HG02973 (cell line): Measurements from ENCODE around the gene SLC2A5.

ENCODE experiments used
- ATAC-seq: cut with Tn5 transposase; IDR thresholded peaks from one replicate; pipeline ENCODE4 v1.9.1; 2021; ENCODE audit warnings: moderate library complexity; ENCODE audit not compliant: unreplicated experiment

The SLC2A5 gene

GRCh38 chr1:9062846-9063245, 6.6 kb downstream of the SLC2A5 start:
- ATAC-seq, result no peak

DNA sequence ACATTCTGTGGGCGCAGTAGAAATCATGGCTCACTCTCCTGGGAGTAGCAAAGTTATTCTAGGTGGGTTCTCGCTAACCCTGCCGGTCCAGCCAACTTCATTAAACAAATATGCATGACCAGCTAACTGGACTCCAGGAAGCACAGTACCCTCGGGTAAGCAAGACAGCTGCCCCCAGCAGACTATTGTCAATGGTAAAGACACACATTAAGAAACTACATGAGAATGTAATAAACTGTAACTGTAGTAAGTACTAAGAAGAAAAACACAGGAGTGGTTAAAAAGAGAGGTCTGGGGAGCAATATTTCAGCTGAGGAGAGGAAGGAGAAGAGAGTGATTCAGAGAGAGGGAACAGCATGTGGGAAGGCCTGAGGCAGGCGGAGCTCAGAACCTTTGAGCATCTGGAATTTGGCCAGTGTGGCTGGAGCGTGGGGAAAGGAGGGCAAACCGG, 7.4 kb downstream of the SLC2A5 start:
- no peak for ATAC-seq

- no peak for ATAC-seq
Measured at GRCh38 chr1:9061252-9061960, 8.0 kb downstream of the SLC2A5 start.

DNA sequence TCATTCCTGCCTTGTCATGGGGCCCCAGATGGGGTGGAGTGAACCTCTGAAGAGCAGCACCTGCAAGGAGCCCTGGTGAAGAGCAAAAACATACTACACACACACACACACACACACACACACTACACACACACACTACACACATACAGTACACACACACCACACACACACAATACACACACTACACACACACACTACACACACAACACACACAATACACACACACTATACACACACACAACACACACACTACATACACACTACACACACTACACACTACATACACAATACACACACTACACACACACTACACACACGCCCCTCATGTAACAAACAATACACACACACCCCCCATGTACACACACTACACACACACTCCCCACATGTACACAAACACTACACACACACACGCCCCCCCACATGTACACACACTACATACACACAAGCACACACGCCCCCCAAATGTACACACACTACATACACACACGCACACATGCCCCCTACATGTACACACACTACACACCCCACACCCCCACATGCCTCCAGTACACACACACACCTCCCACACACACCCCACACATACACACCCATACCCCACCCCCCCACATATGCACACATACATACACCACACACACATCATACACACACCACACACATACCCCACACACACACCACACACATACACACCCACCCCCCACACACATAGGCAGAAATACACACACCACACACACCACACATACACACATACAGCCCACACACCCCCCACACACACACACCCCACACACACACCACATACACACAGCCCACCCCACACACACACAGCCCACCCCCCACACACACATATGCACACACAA, 9.3 kb downstream of the SLC2A5 start:
- ATAC-seq, result no peak

GRCh38 chr1:9058465-9058864, 11.0 kb downstream of the SLC2A5 start:
- ATAC-seq, result no peak

DNA sequence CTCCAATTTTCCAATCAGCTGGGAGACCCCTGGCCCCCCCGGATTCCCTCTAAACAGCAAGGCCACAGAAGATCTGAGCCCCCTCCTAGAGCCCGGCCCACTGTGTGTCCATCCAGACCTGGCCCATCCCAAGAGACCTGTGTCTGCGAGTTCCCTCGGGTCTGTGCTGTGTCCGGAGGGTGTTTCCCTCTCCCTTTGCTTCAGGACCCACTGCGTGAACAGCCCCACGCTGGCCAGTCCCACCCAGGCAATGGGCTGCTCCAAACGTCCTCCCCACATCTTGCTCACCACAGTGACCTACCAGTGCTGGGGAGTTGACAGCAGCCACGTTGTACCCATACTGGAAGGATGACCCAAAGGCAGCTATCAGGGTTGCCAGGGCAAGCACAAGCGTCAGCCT, 11.6 kb downstream of the SLC2A5 start:
- no peak for ATAC-seq

DNA sequence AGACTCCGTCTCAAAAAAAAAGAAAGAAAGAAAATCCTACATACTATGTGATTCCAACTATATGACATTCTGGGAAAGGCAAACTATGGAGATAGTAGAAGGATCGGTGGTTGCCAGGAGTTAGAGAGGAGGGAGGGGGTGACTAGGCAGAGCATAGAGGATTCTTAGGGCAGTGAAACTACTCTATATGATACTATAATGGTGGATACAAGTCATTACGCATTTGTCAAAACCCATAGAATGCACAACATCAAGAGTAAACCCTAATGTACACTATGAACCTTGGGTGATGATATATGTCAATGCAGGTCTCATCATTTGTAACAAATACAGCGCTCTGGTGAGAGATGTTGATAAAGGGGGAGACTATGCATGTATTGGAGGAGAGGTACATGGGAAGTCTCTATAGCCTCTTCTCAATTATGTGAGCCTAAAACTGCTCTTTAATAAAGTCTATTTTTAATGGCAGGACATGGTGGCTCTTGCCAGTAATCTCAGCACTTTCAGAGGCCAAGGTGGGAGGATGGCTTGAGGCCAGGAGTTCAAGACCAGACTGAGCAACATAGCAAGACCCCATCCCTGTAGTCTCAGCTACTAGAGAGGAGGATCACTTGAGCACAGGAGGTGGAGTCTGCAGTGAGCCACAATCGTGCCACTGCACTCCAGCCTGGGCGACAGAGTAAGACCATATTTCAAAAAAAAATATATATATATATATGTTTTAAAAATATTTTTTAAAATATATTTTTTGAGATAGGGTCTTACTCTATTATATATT, 17.0 kb downstream of the SLC2A5 start:
- no peak for ATAC-seq

GRCh38 chr1:9051379-9051778, 18.1 kb downstream of the SLC2A5 start:
- no peak for ATAC-seq

- no peak for ATAC-seq
Measured at GRCh38 chr1:9050803-9051202, 18.6 kb downstream of the SLC2A5 start.

GRCh38 chr1:9048551-9048950, 20.9 kb downstream of the SLC2A5 start:
- no peak for ATAC-seq

- no peak for ATAC-seq
Measured at GRCh38 chr1:9047019-9047418, 22.4 kb downstream of the SLC2A5 start.

DNA sequence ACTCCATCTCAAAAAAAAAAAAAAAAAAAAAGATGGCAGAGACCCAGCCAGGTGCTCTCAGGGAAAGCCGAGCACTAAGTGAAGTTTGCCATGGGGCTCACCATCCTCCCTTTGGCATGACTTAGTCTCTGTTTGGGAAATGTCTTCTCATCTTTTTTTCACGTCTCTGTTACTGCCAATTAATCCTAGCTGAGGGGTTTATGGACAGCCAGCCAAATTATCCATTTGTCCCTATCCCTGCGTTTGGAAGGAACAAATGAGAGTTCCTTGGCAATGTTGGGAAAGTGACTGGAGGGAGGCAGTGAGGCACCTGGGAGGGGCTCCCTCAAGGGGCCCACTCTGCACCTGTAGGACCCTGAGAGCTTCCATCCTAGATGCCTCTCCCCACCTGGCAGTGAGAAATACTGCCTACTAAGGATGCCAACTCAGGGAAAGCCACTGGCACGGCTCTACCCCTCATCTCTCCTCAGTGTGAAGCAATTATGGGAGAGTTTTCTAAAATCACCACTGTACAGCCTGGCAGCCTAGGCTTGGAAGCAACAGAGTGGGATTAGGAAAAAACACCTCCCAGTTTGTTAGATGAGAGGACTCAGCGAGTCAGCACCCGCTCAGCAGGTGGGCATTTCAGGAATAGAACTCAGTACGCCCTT, 23.4 kb downstream of the SLC2A5 start:
- ATAC-seq, result no peak

GRCh38 chr1:9044236-9044635, 25.2 kb downstream of the SLC2A5 start:
- ATAC-seq, result no peak

- no peak for ATAC-seq
Measured at GRCh38 chr1:9042272-9042671, 27.2 kb downstream of the SLC2A5 start.

DNA sequence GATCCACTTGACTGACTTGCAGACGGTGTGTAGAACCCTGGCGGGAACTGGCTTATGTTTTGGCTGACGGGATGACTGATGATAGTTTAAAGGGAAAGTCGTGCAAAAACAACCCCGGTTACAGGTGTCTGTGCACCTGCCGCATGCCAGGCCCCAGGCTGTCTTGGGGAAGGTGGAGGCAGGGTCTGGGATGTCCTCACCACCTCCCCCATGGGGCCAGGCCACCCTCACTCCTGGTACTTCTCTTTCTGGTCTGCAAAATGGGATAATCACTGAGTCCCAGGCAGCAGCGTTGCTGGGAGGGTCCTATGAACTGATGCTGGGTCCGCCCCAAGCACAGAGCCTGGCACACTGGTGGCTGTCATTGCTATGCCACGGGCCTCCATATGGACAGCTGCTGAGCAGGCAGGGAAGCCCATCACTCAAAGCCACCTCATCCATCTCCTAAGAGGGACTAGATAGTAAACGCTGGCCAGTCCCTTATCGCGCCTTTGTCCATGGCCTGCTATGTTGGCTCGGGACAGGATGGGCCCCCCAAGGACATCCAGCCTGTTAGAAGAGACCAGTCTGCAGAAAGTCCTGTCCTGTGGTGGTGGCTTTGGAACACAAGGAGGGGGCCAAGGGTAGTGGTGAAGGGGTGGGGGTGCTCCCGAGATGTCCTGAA, 28.2 kb downstream of the SLC2A5 start:
- no peak for ATAC-seq

DNA sequence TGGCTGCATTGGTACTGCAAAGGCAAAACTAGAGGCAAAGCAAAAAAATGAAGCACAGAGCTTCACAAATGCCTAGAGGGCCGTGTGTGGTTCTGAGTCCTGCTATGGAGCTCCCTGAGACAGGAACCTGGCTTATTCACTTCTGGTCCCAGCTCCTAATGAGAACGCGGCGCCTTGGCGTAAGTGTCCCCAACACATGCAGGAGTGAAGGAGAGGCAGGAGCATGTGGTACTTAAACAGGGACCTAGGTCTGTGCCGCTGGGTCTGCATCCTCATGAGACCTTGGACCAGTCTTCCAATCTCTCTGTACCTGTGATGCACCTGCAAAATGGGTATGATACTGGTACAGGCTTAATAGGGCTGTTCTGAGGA, 28.8 kb downstream of the SLC2A5 start:
- no peak for ATAC-seq

DNA sequence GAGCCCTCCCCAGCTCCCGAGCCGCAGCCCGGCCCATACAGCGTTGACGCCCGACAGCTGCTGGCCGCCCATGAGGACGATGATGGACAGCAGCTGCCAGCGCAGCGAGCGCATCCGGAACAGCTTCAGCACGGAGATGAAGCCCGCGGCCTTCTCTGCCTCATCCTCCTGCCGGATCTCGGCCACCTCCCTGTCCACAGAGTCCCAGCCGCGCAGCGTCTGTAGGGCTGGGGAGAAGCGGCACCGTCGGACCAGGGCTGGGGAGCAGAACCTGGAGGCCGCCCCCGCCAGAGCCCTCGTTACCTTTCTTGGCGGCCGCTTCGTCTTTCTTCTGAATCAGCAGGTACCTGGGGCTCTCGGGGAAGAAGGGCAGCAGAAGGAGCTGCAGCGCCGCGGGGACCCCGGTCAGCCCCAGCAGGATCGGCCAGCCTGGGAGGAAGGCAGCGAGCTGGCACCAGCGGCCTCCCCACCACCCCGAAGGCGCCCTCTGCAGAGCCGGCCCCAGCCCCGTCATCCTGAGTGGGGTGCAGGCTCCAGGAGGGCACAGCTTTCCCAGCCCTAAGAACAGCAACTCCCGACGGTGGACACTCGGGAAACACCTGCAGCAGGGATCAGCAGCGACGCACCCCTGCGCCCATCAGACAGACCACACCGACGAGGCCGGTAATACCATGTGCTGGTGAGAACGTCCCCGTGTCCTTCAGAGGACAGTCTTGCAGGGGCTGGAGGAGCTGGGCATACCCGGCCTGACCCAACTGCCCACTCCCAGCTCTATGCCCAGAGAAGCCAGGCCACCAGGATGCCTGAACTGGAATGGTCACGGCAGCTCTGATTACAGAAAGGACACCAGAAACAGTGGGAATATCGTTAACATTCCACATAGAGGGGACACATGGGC, 29.4 kb downstream of the SLC2A5 start:
- no peak for ATAC-seq

DNA sequence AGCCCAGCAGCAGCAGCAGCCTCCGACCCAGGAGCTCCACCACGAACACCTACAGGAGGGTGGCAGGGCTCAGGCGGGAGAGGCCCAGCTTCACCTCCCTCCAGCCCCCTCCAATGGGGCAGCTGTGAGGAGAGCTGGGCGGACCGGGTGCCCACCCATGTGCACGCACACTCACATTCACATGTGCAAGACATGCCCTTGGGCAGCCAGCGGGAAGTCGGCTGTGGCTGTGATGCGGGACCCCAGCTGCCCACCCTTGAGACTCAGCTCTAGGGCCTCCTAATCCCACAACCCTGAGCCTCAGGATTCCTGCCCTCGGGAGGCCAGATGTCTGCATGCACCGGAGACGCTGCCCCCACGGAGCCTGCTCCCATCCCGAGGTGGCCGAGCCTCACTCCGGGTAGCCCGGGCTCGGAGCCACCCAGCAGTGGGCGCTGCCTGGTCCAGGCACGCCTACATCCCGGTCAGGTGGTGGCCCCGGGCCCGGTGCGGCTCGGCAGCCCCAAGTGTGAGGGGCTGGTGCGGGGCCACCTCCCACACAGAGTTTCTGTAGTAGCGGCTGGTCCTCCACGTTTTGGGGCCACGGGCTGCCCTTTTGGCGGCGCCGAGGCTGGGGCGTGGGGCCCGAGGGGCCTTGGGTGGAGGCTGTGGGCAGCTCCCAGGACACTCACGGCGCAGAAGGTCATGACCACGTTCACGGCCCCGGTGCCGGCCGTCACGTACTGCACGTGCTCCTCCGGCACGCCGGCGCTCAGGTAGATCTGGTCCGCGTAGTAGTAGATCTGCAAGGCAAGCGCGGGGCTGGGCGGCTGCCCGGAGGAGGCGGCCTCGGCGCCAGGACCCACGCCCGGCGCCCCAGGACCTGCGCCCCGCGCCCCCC, 30.3 kb downstream of the SLC2A5 start:
- no peak for ATAC-seq

DNA sequence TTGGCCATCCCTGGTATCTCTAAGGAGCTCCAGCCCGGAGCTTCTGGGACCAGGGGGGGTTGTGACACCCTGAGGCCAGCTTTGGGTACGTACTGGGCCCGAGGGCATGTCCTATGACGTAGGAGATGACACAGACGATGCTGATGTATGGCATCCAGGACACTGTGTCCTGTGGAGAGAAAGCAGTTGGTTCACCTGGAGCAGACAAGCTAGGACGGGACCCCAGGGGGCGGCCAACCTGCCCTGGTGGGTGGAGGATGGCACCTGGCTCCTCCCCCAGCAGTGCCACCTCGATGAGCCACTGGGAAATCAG, 31.1 kb downstream of the SLC2A5 start:
- no peak for ATAC-seq
